ENCODE results near the gene ST8SIA3.
"Not testable (repeated sequence)": the region's sequence is repeated elsewhere in the genome, so short reads cannot be mapped to it uniquely, and the experiment has no call there.

The ST8SIA3 gene

DNA sequence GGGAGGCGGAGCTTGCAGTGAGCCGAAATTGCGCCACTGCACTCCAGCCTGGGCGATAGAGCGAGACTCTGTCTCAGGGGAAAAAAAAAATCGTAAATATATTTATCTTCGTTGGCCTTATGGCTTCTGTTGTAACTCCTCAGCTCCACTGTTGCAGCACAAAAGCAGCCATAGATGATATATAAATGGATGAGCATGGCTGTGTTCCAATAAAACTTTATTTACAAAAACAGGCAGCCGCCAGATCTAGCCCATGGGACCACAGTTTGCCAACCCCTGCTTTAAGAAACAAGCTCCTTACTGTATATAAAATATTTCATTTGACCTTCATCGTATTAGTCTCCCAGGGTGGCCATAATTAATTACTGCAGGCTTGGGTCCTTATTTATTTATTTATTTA, 20.1 kb downstream of the ST8SIA3 start:
- DNase-seq = no peak

DNA sequence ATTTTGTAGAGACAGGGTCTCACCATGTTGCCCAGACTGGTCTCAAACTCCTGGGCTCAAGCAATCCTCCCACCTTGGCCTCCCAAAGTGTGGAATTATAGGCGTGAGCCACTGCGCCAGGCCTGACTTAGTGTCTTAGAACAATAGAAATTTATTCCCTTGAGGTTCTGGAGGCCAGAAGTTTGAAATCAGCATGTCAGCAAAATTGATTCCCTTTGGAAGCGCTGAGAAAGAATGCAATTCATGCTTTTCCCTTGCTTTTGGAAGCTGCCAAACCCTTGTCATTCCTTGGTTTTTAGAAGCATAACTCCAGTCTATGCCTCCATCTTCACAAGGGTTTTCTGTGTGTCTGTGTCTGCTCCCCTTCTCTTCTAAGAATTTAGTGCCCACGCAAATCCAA, 20.7 kb downstream of the ST8SIA3 start:
- no peak for DNase-seq

DNA sequence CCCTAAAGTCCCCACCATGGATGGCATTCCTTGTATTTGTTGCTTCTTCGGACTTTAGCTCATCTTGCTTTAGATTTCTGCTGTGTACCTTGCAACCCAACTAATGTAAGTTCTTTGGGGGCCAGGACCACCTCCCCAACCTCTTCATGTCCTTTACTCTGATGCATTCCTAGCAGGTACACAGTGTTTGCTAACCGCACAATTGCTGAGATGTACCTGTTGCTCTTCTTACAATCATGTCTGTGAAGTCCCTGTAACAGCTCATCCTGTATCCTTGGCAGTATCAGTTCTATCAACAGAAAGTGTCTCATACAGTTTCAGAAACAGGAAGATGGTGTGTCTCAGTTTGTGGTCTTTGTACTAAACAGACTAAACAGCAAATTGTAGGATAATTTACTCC, 24.1 kb downstream of the ST8SIA3 start:
- no peak for DNase-seq

DNA sequence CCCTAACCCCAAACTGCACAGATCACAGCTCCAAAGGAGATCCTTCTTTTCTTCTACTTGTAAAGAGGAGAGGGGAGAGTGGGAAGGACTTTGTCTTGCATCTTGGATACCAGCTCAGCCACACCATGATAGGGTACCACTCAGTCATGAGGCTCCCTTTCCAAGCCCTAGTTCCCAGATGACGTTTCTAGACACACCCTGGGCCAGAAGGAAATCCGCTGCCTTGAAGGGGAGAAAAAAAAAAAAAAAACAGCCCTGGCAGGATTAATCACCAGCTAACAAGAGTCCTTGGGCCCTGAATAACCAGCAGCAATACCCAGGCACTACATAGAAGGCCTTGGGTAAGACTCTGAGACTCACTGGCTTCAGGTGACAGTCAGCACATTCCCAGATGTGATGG, 36.9 kb downstream of the ST8SIA3 start:
- DNase-seq = no peak

DNA sequence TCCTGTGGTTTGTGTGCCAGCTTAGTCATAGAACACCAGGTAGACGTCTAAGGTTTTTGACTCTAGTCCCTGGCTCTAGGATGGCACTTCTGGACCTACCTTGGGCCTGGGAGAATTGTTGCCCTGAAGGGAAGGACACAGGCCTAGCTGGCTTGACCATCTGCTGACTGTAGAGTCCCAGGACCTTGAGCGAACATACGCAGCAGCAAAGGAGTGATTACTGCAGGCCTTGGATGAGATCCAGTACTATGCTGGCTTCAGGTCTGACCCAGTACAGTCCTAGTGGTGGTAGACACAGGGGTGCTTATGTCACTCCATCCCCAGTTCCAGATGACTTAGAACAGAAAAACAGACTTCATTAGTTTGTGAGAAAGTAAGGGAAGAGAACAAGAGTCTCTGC, 37.7 kb downstream of the ST8SIA3 start:
- DNase-seq = no peak

DNA sequence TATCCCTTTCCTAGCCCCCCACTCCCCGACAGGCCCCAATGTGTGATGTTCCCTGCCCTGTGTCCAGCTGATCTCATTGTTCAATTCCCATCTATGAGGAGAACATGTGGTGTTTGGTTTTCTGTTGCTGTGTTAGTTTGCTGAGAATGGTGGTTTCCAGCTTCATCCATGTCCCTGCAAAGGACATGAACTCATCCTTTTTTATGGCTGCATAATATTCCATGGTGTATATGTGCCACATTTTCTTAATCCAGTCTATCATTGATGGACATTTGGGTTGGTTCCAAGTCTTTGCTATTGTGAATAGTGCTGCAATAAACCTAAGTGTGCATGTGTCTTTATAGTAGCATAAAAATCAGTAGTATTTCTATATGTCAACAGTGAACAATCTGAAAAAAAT, 42.4 kb downstream of the ST8SIA3 start:
- DNase-seq = not testable (repeated sequence)

DNA sequence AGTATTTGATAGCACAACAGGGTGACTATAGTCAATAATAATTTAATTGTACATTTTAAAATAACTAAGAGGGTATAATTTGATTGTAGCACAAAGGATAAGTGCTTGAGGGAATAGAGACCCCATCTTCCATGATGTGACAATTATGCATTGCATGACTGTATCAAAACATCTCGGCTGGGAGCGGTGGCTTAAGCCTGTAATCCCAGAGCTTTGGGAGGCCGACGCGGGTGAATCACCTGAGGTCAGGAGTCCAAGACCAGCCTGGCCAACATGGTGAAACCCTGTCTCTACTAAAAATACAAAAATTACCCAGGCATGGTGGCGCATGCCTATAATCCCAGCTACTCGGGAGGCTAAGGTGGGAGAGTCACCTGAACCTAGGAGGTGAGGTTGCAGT, 44.5 kb downstream of the ST8SIA3 start:
- DNase-seq = not testable (repeated sequence)

DNA sequence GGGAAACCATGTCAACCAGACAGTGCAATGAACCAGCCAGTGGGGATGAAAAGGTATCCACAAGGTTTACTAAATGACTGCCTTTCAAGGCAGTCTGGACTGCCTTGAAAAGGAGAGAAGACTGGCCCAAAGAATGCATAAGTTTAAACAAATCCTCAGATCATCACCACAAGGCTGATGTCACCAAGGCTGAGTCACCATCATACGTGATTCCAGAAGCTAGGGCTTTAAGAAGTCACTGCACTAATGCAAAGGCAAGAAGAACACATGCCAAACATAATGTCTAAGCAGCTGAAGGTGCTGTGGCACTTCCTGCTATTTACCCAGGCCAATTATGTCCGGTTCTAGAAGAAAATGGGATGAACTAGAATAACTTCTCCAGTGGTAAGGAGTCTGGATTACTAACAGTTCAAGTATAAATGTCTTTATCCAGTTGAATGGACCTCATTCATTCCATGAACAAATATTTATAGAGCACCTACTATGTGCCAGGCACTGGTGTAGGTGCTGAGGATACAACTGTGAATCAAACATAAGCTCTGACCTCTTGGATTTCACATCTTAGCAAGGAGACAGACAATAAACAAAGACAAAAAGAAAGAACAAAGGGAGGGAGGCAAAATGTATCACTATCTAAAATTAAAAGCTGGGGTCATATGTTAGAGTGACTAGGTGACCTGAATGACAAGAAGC, 45.2 kb downstream of the ST8SIA3 start:
- no peak for DNase-seq

DNA sequence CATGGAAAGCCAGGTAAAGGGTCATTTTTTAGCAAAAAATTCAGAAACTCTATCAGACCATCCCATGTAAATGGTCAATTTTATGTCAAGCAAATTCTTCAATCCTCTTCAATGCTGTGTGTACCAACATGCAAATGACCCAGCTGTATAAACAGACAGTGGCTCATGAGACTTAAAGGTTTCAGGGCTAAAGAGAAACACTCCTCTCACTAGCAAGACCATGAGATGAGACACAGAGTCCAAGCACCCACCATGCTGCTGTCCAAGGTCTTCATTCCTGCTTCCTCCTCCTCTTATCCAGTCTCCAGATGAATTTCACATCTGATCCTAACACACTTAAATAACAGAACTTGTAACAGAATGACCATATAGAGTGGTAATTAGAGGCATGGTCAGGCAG, 52.0 kb downstream of the ST8SIA3 start:
- DNase-seq = no peak

DNA sequence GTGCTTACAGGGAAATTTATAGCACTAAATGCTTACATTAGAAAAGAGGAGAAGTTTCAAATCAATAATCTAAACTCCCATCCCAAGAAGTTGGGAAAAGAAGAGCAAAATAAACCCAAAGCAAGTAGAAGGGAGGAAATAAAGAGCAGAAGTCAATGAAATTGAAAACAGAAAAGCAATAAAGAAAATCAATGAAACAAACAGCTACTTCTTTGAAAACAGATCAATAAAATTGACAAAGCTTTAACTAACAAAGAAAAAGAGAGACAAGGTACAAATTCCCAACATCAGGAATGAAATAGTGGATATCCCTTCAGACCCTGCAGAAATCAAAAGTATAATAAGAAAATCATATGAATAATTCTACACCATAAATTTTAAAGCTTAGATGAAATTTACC, 57.3 kb downstream of the ST8SIA3 start:
- DNase-seq = no peak

DNA sequence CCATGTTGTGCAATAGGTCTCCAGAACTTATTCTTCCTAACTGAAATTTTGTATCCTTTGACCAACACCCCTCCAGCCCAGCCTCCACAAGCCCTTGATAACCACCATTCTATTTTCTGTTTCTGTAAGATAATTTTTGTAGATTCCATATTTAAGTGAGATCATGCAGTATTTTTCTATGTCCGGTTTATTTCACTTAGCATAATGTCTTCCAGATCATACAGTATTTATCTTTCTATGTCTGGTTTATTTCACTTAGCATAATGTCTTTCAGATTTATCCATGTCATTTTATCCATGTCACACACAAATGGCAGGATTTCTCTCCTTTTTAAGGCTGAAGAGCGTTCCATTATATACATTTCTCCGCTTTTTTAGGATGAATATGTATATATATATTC, 58.4 kb downstream of the ST8SIA3 start:
- DNase-seq = no peak

DNA sequence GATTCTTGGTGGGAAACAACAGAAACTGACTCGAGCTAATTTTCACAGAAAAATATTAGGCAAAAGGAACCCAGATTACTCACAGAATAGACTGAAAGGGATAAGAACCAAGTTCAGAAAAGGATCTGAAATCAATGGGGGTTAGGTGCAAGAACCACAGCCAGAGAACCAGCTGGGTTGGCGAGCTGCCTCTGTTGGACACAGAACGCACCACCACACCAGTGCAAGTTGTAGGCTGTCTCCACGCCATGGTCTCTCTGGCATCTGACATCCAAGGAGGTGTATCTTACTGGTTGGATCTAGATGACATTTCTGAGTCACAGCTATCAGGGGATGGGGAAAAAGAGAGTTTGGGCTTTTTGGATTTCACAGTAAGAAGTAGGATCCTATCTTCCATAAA, 64.2 kb downstream of the ST8SIA3 start:
- DNase-seq = no peak

Measured in NCI-H748 treated with DMSO at 0.1 percent for 48 hours (cell line).